Right forelimb (tissue), 1 donor: ENCODE data around the gene ADH6.
"Not testable (repeated sequence)": the region's sequence is repeated elsewhere in the genome, so short reads cannot be mapped to it uniquely, and the experiment has no call there.

Experiments used
- DNase-seq: peaks from one replicate; pipeline ENCODE4 v3.0.0-alpha.2; 2018

ADH6 gene

DNA sequence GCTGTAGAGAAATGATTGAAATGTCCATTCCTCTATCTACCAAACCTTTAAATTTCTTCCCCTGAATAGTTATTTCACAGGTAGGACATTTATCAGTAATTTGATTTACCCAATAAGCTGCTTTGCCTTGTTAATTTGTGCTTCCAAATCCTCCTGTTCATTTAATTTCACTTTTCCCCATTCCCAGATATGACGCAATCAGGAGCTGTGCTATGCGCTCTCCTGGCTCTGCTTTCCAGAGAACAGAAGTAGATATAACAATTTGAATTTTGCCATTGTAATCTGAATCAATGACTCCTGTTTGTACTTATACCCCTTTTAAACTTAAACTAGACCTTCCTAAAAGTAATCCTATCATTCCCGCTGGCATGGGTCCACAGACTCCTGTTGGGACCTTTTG is 29.1 kb downstream of the ADH6 start:
- not testable (repeated sequence) for DNase-seq

DNA sequence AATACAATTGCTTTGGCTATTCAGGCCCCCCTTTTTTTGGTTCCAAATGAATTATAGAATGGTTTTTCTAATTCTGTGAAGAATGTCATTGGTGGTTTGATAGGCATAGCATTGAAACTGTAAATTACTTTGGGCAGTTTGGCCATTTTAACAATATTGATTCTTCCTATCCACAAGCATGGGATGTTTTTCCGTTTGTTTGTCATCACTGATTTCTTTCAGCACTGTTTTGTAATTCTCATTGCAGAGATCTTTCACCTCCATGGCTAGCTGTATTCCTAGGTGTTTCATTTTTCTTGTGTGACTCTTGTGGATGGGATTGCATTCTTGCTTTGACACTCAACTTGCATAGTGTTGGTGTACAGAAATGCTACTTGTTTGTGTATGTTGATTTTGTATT is 33.0 kb downstream of the ADH6 start:
- no peak for DNase-seq

DNA sequence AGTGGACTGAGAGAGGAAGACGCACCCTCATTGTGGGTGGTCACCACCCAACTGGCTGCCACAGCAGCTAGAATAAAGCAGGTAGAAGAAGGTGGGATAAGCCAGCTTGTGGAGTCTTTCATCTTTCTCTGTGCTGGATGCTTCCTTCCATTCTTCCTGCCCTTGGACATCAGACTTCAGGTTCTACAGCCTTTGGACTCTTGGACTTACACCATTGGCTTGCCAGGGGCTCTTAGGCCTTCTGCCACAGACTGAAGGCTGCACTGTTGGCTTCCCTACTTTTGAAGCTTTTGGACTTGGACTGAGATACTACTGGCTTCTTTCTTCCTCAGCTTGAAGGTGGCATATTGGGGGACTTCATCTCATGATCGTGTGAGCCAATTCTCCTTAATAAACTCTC is 33.5 kb downstream of the ADH6 start:
- DNase-seq, result no peak

- peak; percentile 57 for DNase-seq
These were observed 38.5 kb downstream of the ADH6 start for GRCh38 chr4:99180382-99181070.

DNA sequence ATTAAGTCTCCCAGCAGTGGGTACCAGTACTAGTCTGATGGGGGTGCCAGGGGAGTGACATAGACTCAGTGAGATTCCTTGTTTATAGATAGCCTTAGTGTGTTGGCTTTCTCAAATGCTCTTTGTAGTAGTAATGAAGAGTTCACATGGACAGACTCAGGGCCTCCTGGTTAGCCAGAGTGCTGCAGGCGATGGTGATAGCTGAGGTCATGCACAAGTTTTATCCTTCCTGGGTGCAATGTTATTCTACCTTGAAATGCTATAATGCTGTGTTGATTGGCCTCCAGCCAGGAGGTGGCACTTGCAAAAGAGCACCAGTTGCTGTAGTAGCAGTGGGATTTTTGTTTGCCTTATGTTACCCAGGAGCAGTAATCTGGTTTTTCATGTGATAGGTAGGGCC is 39.4 kb downstream of the ADH6 start:
- no peak for DNase-seq

GRCh38 chr4:99179178-99179577 is 39.9 kb downstream of the ADH6 start:
- no peak for DNase-seq

DNA sequence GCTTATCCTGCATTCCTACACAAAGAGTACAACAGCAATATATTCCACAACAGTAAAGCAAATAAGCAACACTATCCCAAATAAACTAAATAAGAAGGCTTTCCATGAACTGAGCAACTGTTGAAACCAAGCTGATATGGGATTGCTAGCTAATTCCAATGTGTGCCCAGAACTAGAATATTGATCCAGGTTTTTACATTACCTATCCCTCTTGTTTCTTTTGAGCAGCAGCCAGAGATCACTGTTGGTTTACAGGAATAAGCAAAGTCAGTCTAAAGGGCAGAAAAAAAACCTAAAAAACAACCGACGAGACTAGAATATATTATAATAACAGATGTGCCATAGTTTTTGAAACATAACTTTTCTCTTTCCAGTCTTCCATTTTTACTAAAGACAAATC is 52.5 kb downstream of the ADH6 start:
- DNase-seq, result no peak

GRCh38 chr4:99165978-99166377 is 53.1 kb downstream of the ADH6 start:
- no peak for DNase-seq

- no peak for DNase-seq
These were observed 57.5 kb downstream of the ADH6 start for GRCh38 chr4:99161373-99162099.

DNA sequence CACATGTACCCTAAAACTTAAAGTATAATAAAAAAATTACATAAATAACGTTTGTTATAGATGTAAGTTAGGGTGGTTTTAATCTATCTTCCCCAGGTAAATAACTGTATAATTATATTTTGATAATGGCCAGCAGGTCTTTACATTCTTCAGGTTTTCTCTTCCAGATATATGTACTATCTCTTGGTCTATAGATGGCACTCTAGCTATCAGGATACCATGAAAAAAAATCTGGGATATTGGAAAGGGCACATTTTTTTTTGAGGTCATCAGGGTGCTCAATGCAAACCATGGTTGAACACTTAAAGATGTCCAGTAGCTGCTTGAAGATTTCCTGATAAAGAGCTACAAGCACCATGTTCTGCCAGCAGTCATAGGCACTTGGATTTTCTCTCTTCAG is 59.3 kb downstream of the ADH6 start:
- no peak for DNase-seq

- DNase-seq, result no peak
These were observed 61.5 kb downstream of the ADH6 start for GRCh38 chr4:99157478-99157935.

GRCh38 chr4:99156992-99157391 is 62.1 kb downstream of the ADH6 start:
- DNase-seq, result no peak

- DNase-seq, result no peak
These were observed 64.2 kb downstream of the ADH6 start for GRCh38 chr4:99154658-99155342.
